HG03378 (cell line): ENCODE data around the gene FBXL14.

ENCODE experiments used
- ATAC-seq: cut with Tn5 transposase; IDR thresholded peaks from one replicate; pipeline ENCODE4 v1.9.1; 2021; ENCODE audit warnings: mild to moderate bottlenecking, moderate library complexity; ENCODE audit not compliant: unreplicated experiment

Gene FBXL14

GRCh38 chr12:1539135-1539534, 55.2 kb downstream of the FBXL14 start:
- no peak for ATAC-seq

DNA sequence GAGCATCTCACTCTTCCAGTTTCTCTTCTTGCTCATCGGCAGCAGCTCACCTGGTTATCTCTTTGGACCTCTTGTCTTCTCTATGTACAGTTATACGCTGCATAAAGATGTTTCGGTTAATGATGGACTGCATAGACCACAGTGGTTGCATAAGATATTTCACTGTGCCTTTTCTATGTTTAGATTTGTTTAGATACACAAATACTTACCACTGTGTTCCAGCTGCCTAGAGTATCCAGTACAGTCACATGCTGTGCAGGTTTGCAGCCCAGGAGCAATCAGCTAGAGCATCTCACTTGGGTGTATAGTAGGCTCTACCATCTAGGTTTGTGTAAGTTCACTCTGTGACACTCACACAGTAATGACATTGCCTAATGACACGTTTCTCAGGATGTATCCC, 57.6 kb downstream of the FBXL14 start:
- no peak for ATAC-seq

- ATAC-seq = peak; percentile 29
Measured at GRCh38 chr12:1534748-1535147, 59.6 kb downstream of the FBXL14 start.

DNA sequence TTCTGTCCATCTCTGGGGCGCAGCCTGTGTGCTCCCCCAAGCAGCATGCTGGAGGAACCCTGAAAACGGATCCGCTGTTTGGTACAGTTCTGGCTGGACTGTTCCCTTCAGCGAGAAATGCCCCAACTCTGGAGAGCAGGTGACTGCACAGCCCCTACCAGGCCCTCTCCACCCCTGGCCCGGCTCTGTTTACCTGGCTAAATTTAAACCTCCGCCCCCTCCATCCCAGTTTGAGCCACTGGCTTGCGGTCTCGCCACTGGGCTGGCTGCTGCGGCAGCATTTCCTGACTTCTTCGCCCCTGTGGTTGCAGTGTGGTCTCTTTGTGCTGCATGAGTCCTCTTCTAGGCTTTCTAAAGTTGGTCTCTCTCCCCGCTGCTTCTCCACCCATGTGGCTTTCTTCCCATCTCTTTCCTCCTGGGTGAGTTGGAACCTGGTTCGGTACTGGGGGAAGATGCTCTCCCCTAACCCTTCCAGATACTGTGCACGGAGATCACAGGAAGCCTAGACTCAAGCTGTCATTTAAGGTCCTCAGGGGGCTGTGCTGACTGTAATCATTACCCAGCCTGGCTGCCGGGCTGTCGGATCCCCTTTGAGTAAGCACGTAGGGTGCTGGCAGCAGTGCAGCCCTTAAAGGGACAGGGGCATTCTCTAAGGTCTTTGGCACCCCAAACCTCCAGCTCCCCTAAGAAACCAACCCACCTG, 60.6 kb downstream of the FBXL14 start:
- peak; percentile 50 for ATAC-seq

DNA sequence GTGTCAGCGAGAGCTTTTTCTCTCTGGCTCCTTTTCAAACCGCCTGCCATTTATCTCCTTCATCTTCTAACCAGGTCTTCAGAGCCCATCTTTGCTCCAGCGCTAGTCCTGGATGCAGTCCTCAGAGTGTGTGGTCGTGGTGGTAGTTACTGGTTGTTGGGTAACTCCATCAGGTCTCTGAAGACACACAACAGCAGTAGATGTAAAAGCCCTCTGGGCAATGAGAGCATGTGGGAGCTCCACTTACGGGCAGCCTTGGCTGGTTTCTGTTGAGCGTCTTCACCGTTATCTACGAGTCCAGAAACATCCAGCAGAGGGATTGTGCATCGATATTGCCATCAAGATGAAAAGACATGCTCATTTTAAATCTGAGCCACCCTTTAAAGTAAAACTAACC, 61.2 kb downstream of the FBXL14 start:
- peak; percentile 21 for ATAC-seq

DNA sequence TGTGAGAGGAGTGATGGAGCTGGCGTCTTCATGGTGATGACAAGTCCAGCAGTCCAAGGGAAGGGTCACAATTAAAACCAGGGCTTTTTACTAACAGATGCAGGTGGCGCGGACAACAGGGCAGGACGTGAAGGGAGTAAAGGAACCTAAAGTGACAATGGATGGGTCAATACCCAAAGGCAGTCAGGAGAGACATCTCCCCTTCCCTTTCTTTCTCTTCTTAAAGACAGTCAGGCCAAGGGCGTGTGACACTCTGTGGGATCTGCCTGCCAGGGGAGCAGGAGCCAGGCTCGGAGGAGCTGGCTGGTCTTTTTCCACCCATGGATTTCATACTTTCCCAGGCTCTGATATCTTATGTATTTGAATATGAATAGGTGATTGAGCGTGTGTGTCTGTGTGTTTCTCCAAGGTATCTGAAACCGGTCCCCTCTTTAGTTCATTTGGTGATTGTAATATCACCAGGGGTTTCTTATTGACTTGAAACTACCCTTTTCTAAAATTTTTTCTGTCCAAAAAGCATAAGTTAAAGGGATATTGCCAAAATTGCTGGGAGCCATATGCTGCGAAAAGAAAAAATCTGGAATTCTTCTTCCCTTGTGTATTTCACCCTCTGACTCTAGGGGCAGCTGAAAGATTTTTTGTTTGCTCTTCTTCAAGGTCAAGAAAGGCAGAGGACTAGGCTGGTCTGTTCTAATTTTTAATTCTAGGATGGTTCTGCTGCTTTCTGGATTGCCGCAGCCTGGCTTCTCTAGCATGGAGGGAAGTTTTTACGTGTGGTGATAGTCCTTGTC, 61.8 kb downstream of the FBXL14 start:
- no peak for ATAC-seq

DNA sequence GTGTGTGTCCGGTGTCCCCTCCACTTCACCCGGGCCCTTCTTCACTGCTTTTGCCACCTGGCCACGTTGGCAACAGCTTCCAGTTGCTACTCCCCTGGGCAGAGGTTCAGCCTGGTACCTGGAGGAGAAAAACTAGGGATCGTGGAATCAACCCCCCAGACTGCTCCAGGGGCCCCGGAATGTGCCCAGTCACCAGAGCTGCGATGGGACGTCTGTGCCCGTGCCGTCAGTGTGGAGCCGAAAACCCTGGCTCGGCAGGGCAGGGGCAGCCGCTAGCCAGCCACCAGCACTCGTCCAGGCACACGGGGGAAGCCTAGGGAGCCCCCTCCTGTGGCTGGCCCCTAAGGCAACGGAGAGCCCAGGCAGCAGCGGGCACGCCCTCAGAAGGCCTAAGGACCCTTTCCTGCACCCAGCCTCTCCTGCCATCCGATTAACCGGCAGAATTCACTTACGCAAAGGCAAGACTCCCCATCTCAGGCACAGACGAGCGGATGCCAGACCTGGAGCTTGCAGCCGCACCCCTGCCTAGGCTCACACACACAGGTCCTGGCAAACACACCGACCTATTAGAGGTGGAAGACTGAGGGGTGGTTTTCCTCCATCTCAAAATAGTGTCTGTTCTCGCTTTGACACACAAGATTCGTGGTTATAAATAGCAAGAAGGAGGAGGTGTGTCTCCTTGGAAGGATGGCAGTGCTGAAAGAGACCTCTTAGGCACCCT, 62.6 kb downstream of the FBXL14 start:
- no peak for ATAC-seq

GRCh38 chr12:1531153-1531653, 63.2 kb downstream of the FBXL14 start:
- ATAC-seq = no peak

DNA sequence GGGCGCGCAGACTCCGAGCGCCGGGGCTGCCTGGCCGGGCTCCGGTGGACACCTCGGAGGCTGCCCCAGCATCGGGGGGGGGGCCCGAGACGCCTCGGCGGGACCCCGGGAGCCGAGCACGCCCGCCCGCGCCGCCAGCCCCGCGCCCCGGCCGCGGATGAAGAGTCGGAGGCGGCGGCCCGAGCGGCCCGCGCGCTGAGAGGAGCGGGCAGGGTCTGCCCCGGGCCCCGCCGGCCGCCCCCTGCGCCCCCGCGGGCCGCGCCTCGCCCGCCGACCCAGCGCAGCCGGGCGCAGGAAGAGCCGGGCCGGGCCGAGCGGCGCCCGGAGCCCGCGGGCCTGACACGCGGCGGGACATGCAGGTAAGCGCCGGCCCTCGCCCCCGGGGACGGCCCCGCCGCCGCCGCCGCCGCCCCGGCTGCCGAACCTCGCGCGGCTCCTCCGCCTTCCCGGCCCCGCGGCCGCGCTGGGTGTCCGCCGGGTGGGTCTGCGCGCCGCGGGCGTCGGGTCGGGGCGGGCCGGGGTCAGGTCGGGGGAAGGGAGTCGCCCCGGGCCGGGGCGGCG, 63.7 kb downstream of the FBXL14 start:
- ATAC-seq = no peak

DNA sequence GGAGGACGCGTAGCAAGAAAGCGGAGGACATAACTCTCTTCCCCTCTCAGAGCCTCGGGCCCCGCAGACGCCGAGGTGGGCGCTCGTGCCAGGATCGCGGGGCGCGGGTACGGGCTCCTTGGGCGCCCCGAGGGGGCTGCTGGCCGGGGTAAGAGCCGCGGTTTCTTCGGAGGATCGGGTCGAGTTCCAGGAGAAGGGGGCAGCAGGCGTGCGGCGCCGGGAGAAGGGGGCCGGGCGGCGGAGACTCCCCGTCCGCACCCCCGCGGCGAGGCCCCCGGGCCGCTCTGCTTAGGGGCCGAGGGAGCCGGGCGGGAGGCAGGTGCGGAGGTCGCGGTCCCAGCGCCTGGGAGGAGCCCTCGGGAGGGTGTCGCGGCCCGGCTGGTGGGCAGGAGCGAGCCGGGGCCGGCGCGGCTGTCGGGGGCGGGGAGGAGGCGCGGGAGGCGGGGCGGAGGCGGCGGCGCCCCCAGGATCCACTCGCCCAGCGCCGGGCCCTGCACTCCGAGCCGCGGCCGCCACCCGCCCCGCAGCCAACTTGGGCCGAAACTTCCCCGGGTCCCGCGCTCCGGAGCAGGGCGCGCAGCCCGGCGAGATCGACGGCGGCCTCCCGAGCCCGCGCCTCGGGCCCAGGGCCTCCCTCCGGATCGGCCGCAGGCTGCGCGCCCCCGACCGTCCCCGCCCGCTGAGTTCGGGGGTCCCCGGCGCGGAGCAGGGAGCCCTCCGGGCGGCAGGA, 64.4 kb downstream of the FBXL14 start:
- no peak for ATAC-seq

DNA sequence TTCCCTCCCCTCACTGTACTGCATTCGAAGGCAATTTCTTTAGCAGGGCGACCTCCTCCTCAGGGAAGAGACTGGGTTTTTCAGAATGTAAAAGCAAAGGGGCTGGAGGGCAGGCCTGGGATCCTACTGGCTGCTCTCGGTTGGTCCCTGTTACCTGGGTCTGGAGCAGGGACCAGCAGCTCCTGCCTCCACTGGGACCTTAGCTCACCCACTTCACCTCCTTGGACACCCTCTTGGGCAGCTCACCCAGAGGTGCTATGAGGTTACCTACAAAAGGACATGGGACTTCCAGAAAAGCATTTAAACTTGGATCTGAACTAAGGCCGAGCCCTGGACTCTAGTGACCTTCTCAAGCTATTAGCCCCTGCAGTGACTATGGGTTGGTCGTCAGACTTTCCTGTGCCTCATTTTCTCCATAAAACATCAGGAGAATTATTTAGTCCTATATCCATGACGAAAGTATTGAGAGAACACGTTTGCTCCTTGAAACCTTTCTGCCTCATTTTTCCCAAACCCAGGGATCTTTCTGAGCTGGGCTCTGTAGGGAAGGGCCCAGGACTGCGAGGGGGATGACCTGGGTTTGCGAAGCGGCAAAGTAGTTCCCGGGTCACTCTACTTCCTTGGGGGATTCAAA, 65.0 kb downstream of the FBXL14 start:
- no peak for ATAC-seq

- no peak for ATAC-seq
Measured at GRCh38 chr12:1528791-1529190, 65.6 kb downstream of the FBXL14 start.

DNA sequence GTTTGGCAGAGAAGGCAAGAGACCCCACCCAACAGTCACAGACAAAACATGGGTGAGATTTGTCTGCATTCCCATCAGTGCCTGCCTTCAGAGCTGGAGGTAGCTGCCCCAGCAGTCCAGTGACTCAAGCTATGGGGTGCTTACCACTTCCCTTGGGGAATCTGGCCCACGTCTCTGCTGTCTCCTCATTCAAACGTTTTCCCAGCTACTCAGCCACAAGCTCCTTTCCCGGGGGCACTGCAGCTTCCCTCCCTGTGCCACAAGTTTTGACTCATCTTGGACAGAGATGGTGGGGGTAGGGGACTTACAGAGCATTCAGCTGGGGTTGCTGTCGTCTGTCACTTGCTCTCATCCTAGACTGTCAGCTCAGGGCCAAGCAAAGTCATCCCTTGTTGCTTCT, 66.6 kb downstream of the FBXL14 start:
- ATAC-seq = no peak

GRCh38 chr12:1525858-1526257, 68.5 kb downstream of the FBXL14 start:
- ATAC-seq = no peak

DNA sequence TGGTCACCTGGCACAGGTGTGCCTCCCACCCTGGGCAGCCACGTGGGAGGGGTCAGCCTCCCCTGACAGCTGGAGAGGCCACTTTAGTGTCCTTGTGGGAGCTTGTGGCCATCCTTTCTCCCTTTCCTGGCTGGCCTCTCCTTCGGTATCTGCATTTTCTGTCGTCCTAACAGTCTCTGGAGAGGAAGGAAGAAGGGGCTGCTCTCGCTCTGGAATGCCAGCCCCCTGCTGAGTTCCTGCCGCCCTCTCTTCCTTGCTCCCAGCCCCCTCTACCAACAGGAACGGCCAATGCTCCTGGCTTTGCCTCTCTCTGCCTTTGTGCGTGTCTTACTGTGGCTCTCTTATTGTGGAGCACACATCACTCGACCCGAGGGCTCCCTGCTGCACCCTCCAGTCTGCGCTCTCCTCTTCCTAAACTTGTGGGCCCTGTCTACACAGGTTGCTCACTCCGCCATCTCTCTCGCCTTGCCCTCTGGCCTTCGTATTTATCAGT, 70.8 kb downstream of the FBXL14 start:
- ATAC-seq = no peak

GRCh38 chr12:1523046-1523445, 71.3 kb downstream of the FBXL14 start:
- no peak for ATAC-seq

DNA sequence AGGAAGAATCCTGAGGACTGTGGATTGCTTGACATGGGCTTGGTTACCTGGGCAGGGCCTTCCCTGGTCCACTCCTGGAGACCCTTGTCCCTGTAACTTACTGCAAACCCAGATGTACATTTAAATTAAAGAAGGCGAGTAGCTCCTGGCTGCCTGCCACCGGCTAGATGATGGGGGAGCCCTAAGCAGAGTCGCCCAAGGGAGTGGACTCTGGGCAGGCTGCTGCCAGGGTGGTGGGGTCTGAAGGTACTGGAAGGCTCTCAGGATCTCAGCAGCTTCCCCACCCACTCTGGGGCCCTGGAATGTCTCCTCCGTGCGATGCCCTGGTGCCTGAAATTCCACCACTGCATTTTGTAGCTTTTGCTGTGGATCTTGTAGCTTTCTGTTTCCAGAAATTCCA, 74.7 kb downstream of the FBXL14 start:
- ATAC-seq = no peak

- no peak for ATAC-seq
Measured at GRCh38 chr12:1518591-1519516, 75.5 kb downstream of the FBXL14 start.
